ENCODE measurements around the gene NR2C2AP.

GRCh38 chr19:19171821-19172532 lies 31.2 kb downstream of the NR2C2AP start:
- TF ChIP-seq CTCF (IDR thresholded peaks at IDR 0.05) (no peak), POLR2A (IDR thresholded peaks at IDR 0.05) (no peak)

All from tibial nerve (tissue), 3 donors.